Measurements from ENCODE around the gene TSEN2. TPM values are rescaled to one million over a fixed set of nuclear protein-coding genes. Genes with fewer than 3 reads are reported as not detected.
A peak's percentile ranks its signal among the peaks of the same experiment; 100 is the strongest.

The TSEN2 gene
- polyA plus RNA-seq, 2 of the 4 experiments (the other 2 are of a cell fraction), result 24.9 to 33.1 TPM

- FAIRE-seq (no peak), DNase-seq (ENCODE audit: low read depth in 1 of 2, low spot score in 1 of 2) (no peak), ATAC-seq (peak in 1 of 2 experiments; percentile 61; a peak in 3 of 6 replicates)
- H3K27ac ChIP-seq, result no peak overlapping the region
- H3K9me3 ChIP-seq, result no peaks in the 10 kb centered on the region
- CTCF ChIA-PET, result interaction anchor here (0.7 to 2.8 kb wide), 9 partner anchors 11 to 360 kb away, joined by 3 to 13 read pairs (median 4); no protein-coding TSS in a partner anchor
- TF ChIP-seq CTCF (IDR thresholded peaks at IDR 0.05) (0 out of 3 replicates have a peak, but pooled peaks have one; percentile 17), ELK1 (IDR thresholded peaks at IDR 0.05; ENCODE audit: low read depth, low read length) (no peak), SMC3 (IDR thresholded peaks at IDR 0.05) (no peak), JUN (IDR thresholded peaks at IDR 0.05) (no peak), RARB (CRISPR knock-in tag; IDR thresholded peaks at IDR 0.05) (no peak), ZFP36 (IDR thresholded peaks at IDR 0.05; ENCODE audit: borderline replicate concordance, partially characterized antibody) (no peak), FOXS1 (CRISPR knock-in tag; IDR thresholded peaks at IDR 0.05) (no peak), RNF2 (IDR thresholded peaks at IDR 0.05; ENCODE audit: borderline replicate concordance, low read depth) (no peak)
- no peak overlapping the region for H3K4me2 ChIP-seq
- POLR2A ChIA-PET, result interaction anchor here (1.2 to 1.3 kb wide), 2 partner anchors 11 to 12 kb away, joined by 3 to 7 read pairs; partner anchors contain the start of gene TSEN2
- H3K4me3 ChIP-seq, result no peak overlapping the region
- WGBS (ENCODE audit: missing lambda C conversion rate), result 95% methylated on average over 8 of the region's 8 CpGs
- no peaks in the 10 kb centered on the region for H3K4me1 ChIP-seq
These were observed 11.6 kb downstream of the TSEN2 start for GRCh38 chr3:12495749-12496452.

- H3K4me2 ChIP-seq, result no peak overlapping the region
- FAIRE-seq (no peak), DNase-seq (ENCODE audit: low read depth in 1 of 2, low spot score in 1 of 2) (no peak), ATAC-seq (no peak)
- ChIA-PET CTCF (interaction anchor here (0.7 to 2.8 kb wide), 7 partner anchors 11 to 361 kb away, joined by 3 to 13 read pairs (median 4); no protein-coding TSS in a partner anchor), POLR2A (interaction anchor here (1.2 kb wide), 1 partner anchor 11 kb away, joined by 3 read pairs; no protein-coding TSS in a partner anchor)
- no peak overlapping the region for H3K4me3 ChIP-seq
- H3K27ac ChIP-seq, result no peak overlapping the region
- WGBS (ENCODE audit: missing lambda C conversion rate), result 81% methylated on average over 1 of the region's 1 CpG
- no peaks in the 10 kb centered on the region for H3K9me3 ChIP-seq
- TF ChIP-seq CBX2 (IDR thresholded peaks at IDR 0.05; ENCODE audit: borderline replicate concordance, low read depth) (no peak), HDAC2 (IDR thresholded peaks at IDR 0.05) (no peak), EHF (CRISPR knock-in tag; IDR thresholded peaks at IDR 0.05) (no peak), EHMT2 (IDR thresholded peaks at IDR 0.05; ENCODE audit: low read depth) (no peak), RNF2 (IDR thresholded peaks at IDR 0.05; ENCODE audit: borderline replicate concordance, low read depth) (no peak), MYC (IDR thresholded peaks at IDR 0.05; ENCODE audit: borderline replicate concordance, low read length) (no peak), HEYL (CRISPR knock-in tag; IDR thresholded peaks at IDR 0.05) (no peak), CTCF (IDR thresholded peaks at IDR 0.05) (no peak), HOXB13 (CRISPR knock-in tag; IDR thresholded peaks at IDR 0.05; ENCODE audit: low read depth) (no peak)
- no peaks in the 10 kb centered on the region for H3K4me1 ChIP-seq
These were observed 12.1 kb downstream of the TSEN2 start for GRCh38 chr3:12496453-12496761.

DNA sequence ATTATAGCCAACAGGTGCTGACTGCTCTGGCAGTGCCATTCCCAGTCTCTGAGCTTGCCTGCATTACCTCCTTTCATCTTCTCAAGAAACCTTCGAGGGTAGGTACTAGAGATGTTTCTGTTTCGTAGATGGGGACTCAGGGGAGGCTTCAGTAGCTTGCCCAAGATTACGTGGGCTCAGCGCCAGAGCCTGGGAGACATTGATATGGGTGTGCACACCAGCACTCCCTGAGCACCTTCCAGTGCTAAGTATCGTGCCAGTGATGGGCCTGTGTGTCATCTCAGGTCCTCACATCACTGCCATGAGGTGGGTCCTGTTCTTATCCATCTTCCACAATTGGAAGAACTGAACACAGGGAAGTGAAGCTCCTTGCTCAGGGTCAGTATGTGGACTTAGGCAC, 15.2 kb downstream of the TSEN2 start:
- WGBS (ENCODE audit: missing lambda C conversion rate), result 88% methylated on average over 5 of the region's 5 CpGs
- Histone ChIP-seq H3K9me3 (no peaks in the 10 kb centered on the region), H3K4me3 (no peak overlapping the region), H3K4me2 (no peak overlapping the region), H3K27ac (no peak overlapping the region), H3K4me1 (no peaks in the 10 kb centered on the region)
- no peak for FAIRE-seq
- ChIA-PET CTCF (interaction anchor here (1.6 kb wide), 1 partner anchor 20 kb away, joined by 5 read pairs; no protein-coding TSS in a partner anchor), POLR2A (no interaction called here)
- DNase-seq (ENCODE audit: low read depth in 1 of 2, low spot score in 1 of 2), result no peak
- ATAC-seq, result no peak
- no peak for TF ChIP-seq EHF (CRISPR knock-in tag; IDR thresholded peaks at IDR 0.05)
- TF ChIP-seq, protein P1, sequence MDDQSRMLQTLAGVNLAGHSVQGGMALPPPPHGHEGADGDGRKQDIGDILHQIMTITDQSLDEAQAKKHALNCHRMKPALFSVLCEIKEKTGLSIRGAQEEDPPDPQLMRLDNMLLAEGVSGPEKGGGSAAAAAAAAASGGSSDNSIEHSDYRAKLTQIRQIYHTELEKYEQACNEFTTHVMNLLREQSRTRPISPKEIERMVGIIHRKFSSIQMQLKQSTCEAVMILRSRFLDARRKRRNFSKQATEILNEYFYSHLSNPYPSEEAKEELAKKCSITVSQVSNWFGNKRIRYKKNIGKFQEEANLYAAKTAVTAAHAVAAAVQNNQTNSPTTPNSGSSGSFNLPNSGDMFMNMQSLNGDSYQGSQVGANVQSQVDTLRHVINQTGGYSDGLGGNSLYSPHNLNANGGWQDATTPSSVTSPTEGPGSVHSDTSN (IDR thresholded peaks at IDR 0.05), result no peak
- TF ChIP-seq RAD21 (conservative IDR thresholded peaks at IDR 0.05 in 1 of 2, IDR thresholded peaks at IDR 0.05 in 1 of 2), result no peak
- TF ChIP-seq HOXB5 (CRISPR knock-in tag; IDR thresholded peaks at IDR 0.05), result no peak
- no peak for TF ChIP-seq TP53 (CRISPR knock-in tag; IDR thresholded peaks at IDR 0.05)
- no peak for TF ChIP-seq CHD2 (IDR thresholded peaks at IDR 0.05; ENCODE audit: low read length, partially characterized antibody)
- no peak for TF ChIP-seq FOXS1 (CRISPR knock-in tag; IDR thresholded peaks at IDR 0.05)
- no peak for TF ChIP-seq FOSL2 (IDR thresholded peaks at IDR 0.05)
- TF ChIP-seq FOSL2 (CRISPR knock-in tag; IDR thresholded peaks at IDR 0.05), result no peak
- TF ChIP-seq EP300 (IDR thresholded peaks at IDR 0.05), result no peak
- TF ChIP-seq, protein P2, sequence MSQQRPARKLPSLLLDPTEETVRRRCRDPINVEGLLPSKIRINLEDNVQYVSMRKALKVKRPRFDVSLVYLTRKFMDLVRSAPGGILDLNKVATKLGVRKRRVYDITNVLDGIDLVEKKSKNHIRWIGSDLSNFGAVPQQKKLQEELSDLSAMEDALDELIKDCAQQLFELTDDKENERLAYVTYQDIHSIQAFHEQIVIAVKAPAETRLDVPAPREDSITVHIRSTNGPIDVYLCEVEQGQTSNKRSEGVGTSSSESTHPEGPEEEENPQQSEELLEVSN (IDR thresholded peaks at IDR 0.05; ENCODE audit: borderline replicate concordance, low read depth), result no peak
- TF ChIP-seq, protein P3, sequence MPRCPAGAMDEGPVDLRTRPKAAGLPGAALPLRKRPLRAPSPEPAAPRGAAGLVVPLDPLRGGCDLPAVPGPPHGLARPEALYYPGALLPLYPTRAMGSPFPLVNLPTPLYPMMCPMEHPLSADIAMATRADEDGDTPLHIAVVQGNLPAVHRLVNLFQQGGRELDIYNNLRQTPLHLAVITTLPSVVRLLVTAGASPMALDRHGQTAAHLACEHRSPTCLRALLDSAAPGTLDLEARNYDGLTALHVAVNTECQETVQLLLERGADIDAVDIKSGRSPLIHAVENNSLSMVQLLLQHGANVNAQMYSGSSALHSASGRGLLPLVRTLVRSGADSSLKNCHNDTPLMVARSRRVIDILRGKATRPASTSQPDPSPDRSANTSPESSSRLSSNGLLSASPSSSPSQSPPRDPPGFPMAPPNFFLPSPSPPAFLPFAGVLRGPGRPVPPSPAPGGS (IDR thresholded peaks at IDR 0.05), result no peak
